GM12878 (cell line): Measurements from ENCODE around the gene C10orf71.

ENCODE experiments used
- HDAC2 ChIP-seq: fragments of 200-600 bp; sonication (generic); IDR thresholded peaks from 2 replicates; pipeline ENCODE4 v1.6.1; 2017
- POLR2AphosphoS5 ChIP-seq: IDR thresholded peaks from 2 replicates; pipeline ENCODE4 v1.6.1; 2011; ENCODE audit warnings: mild to moderate bottlenecking, low read length, inconsistent platforms
- RAD21 ChIP-seq: IDR thresholded peaks from 2 replicates; pipeline ENCODE4 v1.6.1; 2011; ENCODE audit warnings: mild to moderate bottlenecking, low read depth, low read length, moderate library complexity; ENCODE audit not compliant: insufficient read depth
- TF ChIP-seq, protein P1 (sequence below), 3 experiments: IDR thresholded peaks in 2 of 3; conservative IDR thresholded peaks in 1 of 3; 2 replicates each; pipeline ENCODE4 v1.5.1; 2011; ENCODE audit warnings: low read depth in 3 of 3, low read length in 3 of 3, mild to moderate bottlenecking in 3 of 3, control low read depth in 2 of 3, moderate library complexity in 2 of 3, inconsistent platforms in 1 of 3, mixed read lengths in 1 of 3; ENCODE audit not compliant: control insufficient read depth in 2 of 3, insufficient read depth in 1 of 3; ENCODE audit errors: extremely low read depth in 1 of 3

DNA sequence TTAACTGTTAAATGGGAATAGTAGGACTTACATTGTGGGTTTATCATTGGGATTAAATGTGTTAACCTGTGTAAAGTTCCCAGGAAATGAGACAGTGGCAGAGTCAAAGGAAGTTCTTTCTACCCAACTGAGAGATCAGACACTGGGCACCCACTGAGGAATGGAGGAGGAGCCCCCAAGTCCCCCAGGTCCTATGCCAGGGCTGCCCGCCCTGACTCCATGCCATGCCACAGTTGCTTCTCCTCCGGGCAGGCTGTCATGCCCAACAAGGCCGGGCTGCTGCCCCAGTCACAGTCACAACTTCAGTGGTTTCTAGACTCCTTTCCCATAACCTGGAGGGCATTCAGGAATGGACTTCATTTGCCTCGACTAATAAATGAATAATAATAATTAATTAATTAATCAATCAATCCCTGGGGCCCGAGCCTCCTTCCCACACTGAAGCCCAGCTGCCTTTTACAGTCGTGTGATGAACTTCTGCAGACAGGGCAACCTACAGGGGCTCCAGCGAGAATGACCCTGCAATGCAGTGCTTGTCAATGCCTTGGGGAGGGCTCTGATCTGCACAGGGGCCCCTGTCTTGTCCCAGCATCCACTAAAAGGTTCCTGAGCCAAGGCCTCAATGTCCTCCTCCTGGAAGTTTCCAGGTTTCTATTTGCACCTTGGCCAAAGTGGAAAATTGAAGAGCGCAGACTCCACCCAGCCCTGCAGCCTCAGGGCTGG, 64.5 kb downstream of the C10orf71 start:
- TF ChIP-seq RAD21 (no peak), POLR2AphosphoS5 (no peak), HDAC2 (no peak)
- TF ChIP-seq, protein P1, sequence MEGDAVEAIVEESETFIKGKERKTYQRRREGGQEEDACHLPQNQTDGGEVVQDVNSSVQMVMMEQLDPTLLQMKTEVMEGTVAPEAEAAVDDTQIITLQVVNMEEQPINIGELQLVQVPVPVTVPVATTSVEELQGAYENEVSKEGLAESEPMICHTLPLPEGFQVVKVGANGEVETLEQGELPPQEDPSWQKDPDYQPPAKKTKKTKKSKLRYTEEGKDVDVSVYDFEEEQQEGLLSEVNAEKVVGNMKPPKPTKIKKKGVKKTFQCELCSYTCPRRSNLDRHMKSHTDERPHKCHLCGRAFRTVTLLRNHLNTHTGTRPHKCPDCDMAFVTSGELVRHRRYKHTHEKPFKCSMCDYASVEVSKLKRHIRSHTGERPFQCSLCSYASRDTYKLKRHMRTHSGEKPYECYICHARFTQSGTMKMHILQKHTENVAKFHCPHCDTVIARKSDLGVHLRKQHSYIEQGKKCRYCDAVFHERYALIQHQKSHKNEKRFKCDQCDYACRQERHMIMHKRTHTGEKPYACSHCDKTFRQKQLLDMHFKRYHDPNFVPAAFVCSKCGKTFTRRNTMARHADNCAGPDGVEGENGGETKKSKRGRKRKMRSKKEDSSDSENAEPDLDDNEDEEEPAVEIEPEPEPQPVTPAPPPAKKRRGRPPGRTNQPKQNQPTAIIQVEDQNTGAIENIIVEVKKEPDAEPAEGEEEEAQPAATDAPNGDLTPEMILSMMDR (IDR thresholded peaks at IDR 0.05 in 2 of 3, conservative IDR thresholded peaks at IDR 0.05 in 1 of 3; ENCODE audit: control insufficient read depth in 2 of 3, extremely low read depth in 1 of 3, insufficient read depth in 1 of 3, low read depth in 3 of 3, low read length in 3 of 3) = no peak
